GM19463 (cell line): Measurements from ENCODE around the gene SMIM14.
"Not testable (repeated sequence)": the region's sequence is repeated elsewhere in the genome, so short reads cannot be mapped to it uniquely, and the experiment has no call there.

Experiments
- ATAC-seq: cut with Tn5 transposase; IDR thresholded peaks from one replicate; pipeline ENCODE4 v1.9.1; 2021; ENCODE audit warnings: mild to moderate bottlenecking, moderate library complexity; ENCODE audit not compliant: unreplicated experiment

Gene SMIM14

DNA sequence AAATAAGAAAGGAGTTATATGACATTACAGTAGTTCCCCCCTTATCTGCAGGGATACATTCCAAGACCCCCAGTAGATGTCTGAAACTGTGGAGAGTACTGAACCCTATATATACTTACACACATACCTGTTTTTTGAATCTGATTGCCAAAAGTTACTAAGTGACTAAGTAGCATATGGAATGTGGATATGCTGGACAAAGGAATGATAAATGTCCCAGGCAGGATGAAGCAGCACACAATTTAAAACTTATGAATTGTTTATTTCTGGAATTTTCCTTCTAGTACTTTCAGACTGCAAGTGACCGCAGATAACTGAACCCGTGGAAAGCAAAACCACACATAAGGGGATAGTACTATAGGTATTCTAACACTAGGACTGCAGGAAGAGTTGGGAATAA, 134.1 kb downstream of the SMIM14 start:
- no peak for ATAC-seq

DNA sequence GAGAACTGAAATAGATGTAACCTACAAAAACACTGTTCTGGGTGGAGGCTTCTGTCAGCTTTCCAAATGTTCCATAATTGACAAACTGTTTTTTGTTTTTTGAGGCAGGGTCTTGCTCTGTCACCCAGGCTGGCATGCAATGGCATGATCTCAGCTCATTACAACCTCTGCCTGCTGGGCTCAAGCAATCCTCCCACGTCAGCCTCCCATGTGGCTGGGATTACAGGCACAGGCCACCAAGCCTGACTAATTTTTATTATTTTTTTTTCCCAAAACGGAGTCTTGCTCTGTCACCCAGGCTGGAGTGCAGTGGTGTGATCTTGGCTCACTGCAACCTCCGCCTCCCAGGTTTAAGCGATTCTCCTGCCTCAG, 136.0 kb downstream of the SMIM14 start:
- not testable (repeated sequence) for ATAC-seq

DNA sequence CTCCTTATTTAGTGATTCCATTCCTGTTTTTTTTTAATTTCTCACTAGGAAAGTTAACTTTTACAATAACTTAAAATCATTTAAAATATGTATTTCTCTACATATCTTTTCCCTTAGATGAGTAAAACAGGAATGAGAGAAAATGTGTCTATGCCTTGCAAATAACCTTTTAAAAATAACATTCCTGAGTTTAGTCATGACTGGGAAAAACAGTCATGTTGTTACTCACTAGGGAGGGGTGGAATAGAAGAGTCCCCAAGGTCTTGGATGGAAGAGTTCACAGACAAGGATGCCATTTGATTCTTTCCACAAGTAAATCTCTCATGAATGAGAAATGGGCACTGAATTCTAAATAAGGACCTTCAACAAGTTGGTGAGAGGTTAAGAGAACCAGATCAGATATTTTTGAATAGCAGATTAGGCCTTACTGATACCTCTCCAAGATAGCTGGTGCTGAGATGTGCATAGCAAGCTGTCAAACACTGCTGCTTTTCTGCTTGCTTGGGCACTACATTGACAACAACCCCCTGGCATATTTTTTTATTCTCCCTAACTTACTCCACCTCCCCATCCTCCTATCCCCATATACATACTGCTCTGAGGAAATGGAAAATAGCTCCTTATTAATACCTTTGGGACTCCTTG, 136.5 kb downstream of the SMIM14 start:
- ATAC-seq = no peak

DNA sequence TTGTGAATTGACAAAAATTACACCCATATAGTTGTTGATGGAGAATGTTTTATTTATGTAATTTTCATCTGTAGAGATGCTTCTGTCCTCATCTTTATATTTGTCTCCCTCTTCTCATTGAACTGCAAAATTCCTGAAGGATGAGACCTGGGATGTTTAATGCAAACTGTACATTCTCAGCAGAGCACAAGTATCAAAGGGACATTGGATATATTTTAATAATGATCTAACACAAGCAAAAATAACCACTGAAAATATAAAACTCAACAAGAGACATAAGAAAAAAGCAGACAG, 140.0 kb downstream of the SMIM14 start:
- no peak for ATAC-seq

DNA sequence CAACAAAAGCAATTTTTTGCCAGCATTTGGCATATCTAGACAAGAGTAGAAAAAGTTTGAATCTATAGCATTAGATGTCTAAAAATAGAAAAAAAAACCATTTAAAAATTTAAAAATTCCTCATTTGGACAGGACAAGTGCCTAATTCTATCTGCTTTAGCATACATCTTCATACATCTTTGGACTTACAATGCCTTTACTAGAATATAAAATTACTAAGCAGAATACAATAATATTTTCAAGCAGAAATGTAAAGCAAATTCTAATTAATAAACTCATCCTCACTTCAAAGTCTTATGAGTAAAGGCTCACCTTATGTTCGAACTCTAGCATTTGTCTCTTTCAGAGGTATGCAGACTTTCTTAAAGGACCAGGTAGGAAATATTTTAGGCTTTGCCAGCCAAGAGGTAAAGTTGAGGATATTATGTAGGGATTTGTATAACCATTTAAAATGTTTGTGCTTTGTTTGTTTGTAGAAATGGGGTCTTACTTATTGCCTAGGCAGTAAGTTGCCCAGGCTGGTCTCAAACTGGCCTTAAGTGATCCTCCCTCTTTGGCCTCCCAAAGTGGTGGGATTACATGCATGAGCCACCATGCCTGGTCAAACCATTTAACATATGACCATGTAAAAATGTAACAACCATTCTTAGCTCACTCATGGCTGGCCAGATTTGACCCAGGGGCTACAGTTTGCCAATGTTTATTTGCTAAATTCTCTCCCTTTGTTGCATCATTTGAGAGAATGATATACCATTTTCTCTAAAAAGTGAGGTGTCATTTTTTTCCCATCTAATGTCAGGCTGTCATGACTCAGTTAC, 140.5 kb downstream of the SMIM14 start:
- no peak for ATAC-seq
